Measurements from ENCODE around the gene DSG2.

- TF ChIP-seq CTCF (IDR thresholded peaks at IDR 0.05; ENCODE audit: poor library complexity) (no peak), EZH2phosphoT487 (IDR thresholded peaks at IDR 0.05; ENCODE audit: low read depth, severe bottlenecking, unreplicated experiment) (no peak)
These were observed 5.0 kb downstream of the DSG2 start for GRCh38 chr18:31503011-31503410.
